ENCODE results near the gene UBE2I. TPM values are rescaled to one million over a fixed set of nuclear protein-coding genes. Genes with fewer than 3 reads are reported as not detected.

UBE2I gene
- total RNA-seq, 1 experiment from 2014 or later: 121 TPM

DNA sequence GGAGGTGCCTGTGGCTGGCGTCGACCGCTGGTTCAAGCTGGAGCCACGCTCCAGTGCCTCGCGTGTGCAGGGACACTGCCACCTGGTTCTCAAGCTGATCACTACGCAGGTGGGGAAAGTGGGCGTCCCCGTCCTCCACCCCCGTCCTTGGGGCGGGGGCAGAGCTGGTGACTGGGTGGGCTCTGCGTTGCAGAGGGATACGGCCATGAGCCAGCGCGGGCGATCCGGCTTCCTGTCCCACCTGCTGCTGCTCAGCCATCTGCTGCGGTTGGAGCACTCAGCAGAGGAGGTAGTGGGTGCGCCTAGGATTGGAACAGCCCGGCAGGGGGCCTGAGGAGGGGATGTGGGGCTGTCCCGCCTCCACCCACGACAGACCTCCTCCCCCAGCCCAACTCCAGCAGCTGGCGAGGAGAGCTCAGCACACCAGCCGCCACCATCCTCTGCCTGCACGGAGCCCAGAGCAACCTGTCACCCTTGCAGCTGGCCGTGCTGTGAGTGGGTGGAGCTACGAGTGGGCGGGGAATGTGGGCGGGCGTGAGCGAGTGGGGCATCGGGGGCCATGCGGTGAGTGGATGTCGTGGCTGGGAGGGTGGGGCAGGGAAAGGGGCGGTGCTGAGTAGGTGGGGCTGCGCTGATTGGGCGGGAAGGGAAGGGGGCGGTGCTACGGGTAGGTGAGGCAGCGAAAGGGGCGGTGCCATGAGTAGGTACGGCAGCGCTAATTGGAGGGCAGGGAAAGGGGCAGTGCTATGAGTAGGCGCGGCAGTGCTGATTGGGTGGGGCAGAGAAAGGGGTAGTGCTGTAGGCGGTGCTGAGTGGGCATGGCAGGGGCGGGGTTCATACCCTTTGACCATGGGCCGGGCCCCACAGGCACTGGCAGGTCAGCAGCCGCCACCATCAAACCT is 33.3 kb downstream of the UBE2I start:
- DNase-seq (ENCODE audit: low read depth): peak; percentile 75

DNA sequence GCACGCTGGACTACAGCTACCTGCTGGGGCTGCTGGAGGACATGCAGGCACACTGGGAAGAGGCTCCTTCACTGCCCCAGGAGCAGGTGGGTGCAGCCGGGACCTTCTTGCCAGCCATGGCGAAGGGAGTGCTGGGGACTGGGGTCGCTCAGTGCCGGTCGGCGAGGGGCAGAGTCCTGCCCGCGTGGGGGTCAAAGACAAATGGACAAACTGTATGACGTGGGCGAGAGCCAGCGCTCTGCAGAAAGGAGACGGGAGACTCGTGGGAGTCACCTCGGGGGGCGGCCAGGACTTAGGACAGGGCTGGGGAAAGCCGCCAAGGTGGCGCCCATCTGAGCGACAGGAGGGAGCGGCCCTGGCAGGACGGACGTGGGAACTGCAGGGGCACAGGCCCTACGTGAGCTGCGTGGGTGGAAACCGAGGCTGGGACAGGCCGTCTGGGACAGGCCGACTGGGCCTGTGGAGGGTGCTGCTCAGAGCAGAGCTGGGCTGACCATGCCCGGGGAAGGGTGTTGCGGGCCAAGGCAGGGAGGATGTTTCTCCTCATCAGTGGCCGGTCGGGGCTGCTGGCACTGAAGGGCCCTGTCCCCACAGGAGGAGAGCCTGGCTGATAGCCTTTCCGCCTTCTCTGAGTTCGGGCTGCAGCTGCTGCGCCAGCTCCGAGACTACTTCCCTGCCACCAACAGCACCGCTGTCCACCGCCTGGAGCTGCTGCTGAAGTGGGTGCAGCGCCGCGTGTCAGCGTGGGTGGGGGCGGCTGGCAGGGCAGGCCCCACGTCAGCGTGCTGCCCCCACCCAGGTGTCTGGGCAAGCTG is 34.2 kb downstream of the UBE2I start:
- no peak for DNase-seq (ENCODE audit: low read depth)

DNA sequence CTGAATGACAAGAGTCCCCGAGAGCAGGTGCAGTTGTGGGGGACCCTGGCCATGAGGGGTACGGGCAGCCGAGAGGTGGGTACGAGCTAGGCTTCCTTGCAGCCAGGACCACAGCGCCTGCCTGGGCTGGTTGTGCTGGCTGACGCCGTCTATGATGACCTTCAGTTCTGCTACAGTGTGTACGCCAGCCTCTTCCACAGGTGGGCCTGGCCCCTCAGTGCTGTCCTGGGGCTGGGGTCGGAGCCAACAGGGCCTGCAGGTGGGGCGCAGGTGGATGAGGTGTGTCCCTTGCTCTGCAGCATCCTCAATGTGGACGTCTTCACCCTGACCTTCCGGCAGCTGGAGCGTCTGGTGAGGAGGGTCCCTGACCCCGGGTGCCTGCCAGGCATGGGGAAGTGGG is 35.1 kb downstream of the UBE2I start:
- no peak for DNase-seq (ENCODE audit: low read depth)

DNA sequence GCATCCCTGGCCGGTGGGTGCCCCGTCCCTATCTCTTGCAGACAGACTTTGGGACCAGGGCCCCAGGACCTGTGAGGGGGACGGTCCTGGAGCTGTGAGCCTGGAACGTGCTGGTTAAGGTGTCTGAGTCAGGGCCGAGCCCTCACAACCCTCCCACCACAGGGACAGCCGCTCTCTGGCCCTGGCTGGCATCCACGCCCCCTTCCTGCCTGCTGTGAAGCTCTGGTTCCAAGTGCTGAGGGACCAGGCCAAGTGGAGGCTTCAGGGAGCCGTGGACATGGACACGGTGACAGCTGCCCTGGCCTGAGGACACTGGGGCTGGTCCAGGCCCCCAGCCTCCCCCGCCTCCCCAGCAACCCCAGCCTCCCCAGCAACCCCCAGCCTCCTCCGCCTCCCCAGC is 35.7 kb downstream of the UBE2I start:
- peak; percentile 42 for DNase-seq (ENCODE audit: low read depth)

DNA sequence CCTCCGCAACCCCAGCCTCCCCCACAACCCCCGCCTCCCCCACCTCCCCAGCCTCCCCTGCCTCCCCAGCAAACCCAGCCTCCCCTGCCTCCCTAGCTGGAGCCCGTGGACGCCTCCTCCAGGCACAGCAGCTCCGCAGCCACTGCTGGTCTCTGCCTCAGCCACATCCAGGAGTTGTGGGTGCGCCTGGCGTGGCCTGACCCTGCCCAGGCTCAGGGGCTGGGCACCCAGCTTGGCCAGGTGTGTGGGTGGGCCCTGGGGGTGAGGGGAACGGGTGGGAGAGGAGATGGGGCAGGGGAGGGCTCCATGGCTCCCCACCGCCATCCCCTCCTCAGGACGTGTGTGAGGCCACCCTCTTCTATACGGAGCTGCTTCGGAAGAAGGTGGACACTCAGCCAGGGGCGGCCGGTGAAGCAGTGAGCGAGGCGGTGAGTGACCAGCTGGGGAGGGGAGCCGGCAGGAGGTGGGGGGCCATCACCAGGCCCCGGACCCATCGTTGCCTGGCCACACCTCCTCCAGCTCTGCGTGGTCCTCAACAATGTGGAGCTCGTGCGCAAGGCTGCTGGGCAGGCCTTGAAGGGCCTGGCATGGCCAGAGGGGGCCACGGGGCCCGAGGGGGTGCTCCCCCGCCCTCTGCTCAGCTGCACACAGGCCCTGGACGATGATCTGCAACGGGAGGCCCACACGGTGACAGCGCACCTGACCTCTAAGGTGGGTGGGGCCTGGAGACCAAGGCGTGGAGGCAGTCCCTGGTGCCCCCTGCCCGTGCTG is 36.4 kb downstream of the UBE2I start:
- no peak for DNase-seq (ENCODE audit: low read depth)

DNA sequence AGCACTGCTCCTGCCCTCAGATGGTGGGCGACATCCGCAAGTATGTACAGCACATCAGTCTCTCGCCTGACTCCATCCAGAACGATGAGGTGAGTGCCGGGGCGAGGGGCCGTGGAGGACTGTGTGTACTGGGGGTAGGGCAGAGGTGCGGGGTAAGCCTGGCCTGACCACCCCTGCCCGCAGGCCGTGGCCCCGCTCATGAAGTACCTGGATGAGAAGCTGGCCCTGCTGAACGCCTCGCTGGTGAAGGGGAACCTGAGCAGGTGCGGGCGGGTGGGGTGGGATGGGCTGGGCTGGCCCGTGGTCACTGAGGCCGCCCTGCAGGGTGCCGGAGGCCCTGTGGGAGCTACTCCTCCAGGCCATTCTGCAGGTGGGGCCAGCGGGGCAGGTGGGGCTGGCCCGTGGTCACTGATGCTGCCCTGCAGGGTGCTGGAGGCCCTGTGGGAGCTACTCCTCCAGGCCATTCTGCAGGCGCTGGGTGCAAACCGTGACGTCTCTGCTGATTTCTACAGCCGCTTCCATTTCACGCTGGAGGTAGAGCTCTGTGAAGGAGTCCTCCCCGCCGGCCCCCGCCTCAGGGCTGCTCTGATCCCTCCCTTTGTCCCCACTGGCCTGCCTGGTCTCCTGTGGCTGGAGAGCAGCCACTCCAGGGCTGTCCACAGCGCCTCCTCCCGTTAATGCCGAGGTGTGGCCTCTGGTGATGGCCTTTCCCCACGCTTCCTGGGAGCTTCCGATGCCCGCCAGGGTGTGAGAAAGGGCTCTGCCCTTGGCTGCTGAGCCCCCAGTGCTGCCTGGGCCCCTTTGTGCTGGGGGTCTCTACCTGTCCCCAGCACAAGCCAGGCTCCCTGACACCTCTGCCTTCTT is 37.2 kb downstream of the UBE2I start:
- DNase-seq (ENCODE audit: low read depth): no peak

DNA sequence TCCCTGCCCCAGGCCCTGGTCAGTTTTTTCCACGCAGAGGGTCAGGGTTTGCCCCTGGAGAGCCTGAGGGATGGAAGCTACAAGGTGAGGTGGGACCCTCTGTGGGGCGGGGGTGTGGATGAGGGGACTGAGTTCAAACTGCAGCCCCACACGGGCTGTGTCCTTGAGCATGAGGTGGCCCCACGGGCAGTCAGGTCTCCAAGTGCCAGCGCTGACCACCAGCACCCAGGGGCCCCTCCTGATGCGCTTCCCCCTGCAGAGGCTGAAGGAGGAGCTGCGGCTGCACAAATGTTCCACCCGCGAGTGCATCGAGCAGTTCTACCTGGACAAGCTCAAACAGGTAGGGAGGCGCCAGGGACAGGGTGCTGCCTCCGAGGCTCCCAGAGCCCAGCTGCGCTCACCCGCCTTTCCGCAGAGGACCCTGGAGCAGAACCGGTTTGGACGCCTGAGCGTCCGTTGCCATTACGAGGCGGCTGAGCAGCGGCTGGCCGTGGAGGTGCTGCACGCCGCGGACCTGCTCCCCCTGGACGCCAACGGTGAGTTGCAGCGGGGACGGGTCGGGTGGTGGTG is 37.9 kb downstream of the UBE2I start:
- no peak for DNase-seq (ENCODE audit: low read depth)

DNA sequence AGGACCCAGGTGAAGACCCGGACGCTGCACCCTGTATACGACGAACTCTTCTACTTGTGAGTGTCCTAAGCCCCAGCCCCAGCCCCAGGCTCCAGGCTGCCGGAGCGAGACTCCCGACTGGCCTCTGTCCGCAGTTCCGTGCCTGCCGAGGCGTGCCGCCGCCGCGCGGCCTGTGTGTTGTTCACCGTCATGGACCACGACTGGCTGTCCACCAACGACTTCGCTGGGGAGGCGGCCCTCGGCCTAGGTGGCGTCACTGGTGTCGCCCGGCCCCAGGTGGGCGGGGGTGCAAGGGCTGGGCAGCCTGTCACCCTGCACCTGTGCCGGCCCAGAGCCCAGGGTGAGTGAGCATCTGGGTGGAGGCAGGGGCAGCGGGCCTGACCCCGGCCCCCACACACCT is 38.5 kb downstream of the UBE2I start:
- DNase-seq (ENCODE audit: low read depth): no peak

DNA sequence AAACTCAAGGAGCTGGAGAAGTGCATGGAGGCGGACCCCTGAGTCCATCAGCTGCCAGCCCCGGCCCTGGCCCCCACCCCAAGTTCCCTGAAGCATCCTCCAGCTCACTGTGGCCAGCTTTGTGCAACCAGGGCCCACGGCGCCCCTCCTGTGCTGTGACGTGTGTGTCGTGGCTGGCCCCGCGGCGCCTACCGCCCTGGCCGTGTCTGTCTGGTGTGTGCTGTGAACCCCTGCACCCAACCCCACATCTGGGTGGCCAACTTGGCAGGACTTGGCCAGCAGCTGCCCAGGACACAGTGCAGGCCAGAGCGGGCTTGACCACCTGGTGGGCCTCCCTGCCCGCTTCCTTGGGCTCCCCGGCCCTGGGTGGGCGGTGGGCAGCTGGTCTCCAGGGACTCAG is 39.0 kb downstream of the UBE2I start:
- DNase-seq (ENCODE audit: low read depth): no peak

DNA sequence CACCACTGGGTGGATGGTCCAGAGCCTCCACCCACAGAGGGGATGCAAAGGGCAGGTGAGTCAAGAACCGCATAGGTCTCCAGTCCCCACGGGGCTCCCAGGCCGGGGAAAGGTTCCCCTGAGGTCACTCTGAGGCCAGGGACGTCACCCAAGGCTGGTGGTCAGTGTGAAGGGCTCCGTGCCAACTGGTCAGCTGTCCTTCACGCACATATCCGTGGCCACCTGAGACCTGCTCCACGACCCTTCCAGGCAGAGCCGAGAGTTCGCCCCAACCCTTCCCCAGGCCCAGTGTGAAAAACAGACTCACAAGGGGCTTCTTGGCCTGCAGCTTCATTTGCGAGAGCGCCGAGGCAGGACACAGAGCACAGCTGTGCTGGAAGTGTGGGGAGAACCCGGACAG is 39.5 kb downstream of the UBE2I start:
- no peak for DNase-seq (ENCODE audit: low read depth)

DNA sequence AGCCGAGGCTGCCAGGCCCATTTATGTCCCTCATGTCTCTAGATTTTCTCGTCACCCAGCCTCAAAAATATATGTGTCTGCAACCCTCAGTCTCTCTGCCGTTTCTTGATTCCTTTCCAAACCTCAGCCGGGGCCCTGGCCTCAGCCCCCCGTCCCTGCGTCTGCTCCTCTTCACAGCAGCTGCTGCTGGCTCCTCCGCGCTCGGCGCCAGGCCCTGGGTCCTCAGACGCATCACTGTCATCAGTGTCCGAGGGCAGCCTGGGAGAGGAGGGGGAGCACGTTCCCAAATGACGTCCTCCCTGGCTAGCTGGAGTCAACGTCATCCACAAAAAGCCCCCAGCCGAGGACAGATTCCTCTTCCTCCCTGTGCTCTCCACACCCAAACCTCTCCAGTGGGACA is 39.9 kb downstream of the UBE2I start:
- no peak for DNase-seq (ENCODE audit: low read depth)

DNA sequence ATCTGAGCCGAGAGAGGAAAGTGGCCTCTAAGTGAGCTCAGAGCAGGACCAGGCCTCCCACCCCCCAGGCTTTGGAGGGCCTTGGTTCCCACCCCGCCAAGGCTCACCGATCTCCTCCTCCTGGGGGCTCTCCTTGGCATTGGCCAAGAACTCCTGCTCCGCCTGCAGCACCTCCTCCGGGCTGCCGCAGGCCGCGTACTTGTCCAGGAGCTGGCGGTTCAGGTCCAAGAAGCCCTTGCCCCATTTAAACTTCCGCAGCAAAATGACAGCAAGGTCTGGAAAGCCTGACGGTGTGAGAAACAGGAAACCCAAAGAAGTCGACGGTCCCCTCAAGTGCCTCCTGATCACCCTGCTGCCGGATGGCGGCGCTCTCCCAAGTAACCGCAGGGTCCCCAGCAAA is 40.5 kb downstream of the UBE2I start:
- no peak for DNase-seq (ENCODE audit: low read depth)

DNA sequence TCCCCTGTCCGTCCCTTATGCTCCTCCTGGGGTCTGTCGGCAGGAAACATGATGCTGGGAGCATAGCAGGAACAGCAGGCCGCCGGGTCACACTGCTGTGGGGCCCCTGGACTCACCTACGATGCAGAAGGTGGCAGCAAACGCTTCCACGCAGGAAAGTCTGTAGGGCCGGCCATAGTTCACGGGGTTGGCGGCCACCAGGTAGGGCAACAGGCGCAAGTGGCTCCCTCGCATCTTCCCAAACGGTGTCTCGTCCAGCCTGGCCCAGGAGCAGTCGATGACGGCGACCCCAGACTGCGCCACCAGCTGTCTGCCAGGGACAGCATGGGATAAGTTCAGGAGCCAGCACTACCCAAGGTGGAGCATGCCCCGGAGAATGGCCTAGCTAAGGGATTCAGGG is 41.3 kb downstream of the UBE2I start:
- DNase-seq (ENCODE audit: low read depth): no peak

DNA sequence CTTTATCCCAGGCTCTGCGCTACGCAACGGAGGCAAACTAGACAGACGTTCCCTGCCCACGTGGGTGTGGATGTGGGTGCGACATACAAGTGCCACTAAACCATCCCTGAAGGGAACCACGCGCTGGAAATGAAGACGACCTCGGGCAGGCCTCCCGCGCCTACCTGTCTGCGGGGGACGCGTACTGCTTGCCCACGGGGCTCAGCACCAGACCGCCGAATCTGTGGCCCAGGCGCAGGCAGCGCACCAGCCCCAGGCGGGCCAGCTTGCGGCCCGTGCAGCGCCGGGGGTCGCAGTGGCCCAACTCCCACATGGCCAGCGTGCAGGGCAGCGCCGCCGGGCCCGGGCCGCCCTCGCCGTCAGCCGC is 41.8 kb downstream of the UBE2I start:
- no peak for DNase-seq (ENCODE audit: low read depth)

DNA sequence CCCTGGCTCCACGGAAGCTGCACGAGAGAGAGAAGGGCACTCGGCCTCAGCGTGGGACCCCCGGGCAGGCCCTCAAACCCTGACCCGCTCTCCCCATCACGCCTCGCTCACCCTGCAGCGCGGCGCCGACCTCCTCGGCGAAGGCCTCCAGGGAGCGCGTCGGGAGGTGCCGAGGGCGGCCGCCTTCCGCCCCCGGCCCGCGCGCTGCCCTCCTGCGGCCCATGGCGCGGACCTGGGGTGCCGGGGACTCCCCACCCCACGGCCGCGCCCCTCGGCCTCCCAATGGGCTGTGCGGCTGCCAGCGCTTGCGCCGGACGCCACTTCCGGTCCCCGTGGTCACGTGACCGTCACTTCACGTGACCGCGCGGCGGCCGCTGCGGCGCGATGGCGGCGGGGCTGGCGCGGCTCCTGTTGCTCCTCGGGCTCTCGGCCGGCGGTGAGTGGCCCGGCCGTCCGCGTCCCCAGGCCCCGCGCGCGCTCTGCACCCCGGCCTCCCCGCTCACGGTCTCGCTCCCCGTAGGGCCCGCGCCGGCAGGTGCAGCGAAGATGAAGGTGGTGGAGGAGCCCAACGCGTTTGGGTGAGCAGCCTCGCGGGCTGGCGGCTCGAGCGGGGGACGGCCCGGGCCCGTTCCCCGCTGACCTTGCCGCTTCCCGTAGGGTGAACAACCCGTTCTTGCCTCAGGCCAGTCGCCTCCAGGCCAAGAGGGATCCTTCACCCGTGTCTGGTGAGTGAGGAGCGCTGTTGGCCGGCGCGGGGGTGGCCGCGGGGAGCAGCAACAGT is 42.3 kb downstream of the UBE2I start, which contains the start of the genes GNPTG and TSR3:
Gene GNPTG, plus strand, starts transcription at position 350 of the 781 bp plus-strand sequence. Its CDS starts 35 bp downstream, at position 385.
Gene TSR3, minus strand, starts transcription at position 297 of the 781 bp plus-strand sequence. Its CDS starts 74 bp downstream, at position 223.
- DNase-seq (ENCODE audit: low read depth): peak; percentile 70

DNA sequence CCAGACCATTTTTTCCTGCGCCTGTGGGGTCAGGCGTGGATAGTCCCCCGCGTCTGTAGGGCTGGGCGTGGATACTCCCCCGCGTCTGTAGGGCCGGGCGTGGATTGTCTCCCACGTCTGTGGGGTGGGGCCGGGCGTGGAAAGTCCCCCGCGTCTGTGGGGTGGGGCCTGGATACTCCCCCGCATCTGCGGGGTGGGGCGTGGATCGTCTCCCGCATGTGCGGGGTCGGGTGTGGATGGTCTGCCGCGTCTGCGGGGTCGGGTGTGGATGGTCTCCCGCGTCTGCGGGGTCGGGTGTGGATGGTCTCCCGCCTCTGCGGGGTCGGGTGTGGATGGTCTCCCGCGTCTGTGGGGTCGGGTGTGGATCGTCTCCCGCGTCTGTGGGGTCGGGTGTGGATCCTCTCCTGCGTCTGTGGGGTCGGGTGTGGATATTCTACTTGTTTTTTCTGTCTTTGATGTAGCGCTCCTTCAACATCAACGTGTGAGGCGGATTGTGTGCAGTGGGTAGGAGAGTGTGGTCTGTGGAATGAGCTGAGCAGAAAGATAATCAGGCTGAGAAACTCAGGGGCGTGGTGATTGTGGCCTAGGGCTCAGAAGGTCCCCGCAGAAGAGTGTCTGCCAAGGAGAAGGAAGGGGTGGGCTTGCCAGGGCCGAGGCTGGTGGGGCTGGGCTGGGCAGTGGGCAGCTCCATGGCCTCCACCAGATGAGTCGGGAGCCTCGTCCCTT is 45.5 kb downstream of the UBE2I start:
- DNase-seq (ENCODE audit: low read depth): no peak

DNA sequence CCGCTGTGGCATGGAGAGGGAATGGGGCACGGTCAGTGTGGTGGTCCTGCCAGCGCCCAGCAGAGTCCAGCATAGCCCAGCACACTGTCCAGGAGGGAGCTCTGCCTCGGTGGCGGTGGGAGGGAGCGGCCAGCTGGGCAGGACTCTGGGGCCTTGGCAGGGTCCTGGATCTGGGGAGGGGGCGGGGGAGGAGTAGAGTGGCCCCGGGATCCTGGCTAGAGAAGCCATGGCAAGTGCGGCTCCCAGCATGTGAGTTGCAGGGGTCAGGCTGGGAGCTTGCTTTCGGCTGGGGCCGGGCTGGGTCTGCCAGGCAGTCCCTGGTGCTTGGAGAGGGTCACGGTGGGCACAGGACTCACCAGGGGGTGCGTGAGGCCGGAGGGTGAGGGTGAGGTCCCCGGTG is 46.2 kb downstream of the UBE2I start:
- DNase-seq (ENCODE audit: low read depth): no peak

DNA sequence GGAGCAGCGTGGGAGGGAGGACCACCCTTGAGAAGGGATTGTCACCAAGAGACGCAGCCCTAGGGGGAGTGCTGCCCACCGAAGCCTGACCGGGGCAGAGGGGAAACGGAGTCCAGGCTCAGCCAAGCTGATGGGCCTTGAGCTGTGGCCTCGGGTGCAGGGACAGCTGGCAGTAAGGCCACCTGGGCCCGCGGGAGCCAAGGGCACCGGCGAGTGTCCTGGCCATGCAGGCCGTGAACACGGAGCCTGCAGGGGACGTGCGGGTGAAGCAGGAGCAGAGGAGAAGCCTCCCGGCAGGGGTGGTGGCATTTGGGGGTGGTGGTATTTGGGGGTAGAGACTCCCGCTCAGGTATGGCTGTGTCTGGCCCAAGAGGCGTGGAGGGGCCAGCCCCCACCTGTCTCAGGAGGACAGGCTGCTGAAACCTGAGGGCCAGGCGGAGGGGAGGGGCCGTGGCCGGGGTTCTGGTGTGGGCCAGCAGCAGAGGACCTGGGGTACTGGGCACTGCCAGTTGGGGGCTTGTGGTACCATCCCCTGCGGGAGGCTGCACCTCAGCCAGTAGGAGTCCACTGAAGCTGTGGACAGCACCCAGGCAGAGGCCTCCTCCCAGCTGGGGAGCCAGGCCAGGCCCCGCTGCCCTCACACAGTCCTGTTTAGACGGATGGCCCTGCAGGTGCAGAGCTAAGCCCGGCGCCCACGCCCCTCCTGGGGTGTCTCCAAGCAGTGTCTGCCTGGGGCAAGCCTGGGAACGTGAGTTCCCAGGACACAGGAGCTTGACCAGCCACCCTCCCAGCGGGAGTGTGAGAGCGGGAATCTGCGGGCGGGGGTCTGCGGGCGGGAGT is 46.8 kb downstream of the UBE2I start:
- DNase-seq (ENCODE audit: low read depth): no peak
